HG02798 (cell line): ENCODE measurements around the gene BRPF3.

ENCODE experiments used
- ATAC-seq: cut with Tn5 transposase; IDR thresholded peaks from one replicate; pipeline ENCODE4 v1.9.1; 2021; ENCODE audit warnings: mild to moderate bottlenecking; ENCODE audit not compliant: unreplicated experiment, poor library complexity

Gene BRPF3

GRCh38 chr6:36266913-36267644, 70.5 kb downstream of the BRPF3 start:
- no peak for ATAC-seq

GRCh38 chr6:36267731-36268477, 71.4 kb downstream of the BRPF3 start:
- no peak for ATAC-seq

- no peak for ATAC-seq
Observed at GRCh38 chr6:36268478-36269275, 72.1 kb downstream of the BRPF3 start.

GRCh38 chr6:36269834-36270705, 73.5 kb downstream of the BRPF3 start, which contains the start of gene PNPLA1:
TSS of gene PNPLA1 (plus strand) at chr6:36270060. CDS start at chr6:36270460, 400 bp downstream.
- ATAC-seq: no peak

GRCh38 chr6:36272234-36272633, 75.7 kb downstream of the BRPF3 start:
- no peak for ATAC-seq

GRCh38 chr6:36273067-36273466, 76.5 kb downstream of the BRPF3 start:
- ATAC-seq: no peak

- no peak for ATAC-seq
Observed at GRCh38 chr6:36273802-36274514, 77.4 kb downstream of the BRPF3 start.

GRCh38 chr6:36276581-36277536, 80.3 kb downstream of the BRPF3 start:
- no peak for ATAC-seq

GRCh38 chr6:36277946-36278470, 81.5 kb downstream of the BRPF3 start:
- ATAC-seq: no peak

GRCh38 chr6:36280467-36280866, 83.9 kb downstream of the BRPF3 start:
- ATAC-seq: no peak

GRCh38 chr6:36280983-36281382, 84.4 kb downstream of the BRPF3 start:
- no peak for ATAC-seq
